WTC11 (cell line): ENCODE measurements around the gene OR5L2. TPM values are rescaled to one million over a fixed set of nuclear protein-coding genes. Genes with fewer than 3 reads are reported as not detected.

Source experiments
- ATAC-seq: fragments of 200-7000 bp; cut with Tn5 transposase; 2 replicates; pipeline ENCODE4 v1.10.0; 2021; ENCODE audit warnings: mild to moderate bottlenecking, moderate library complexity
- Bru-seq: library from RNA; stranded (reverse); fragments of 400-500 nt; gene quantifications from one replicate; lab custom pipeline; 2021; lab: Mats Ljungman, UMichigan
- CTCF ChIA-PET: fragments of 300-600 bp; sonication (Branson Sonifier 250); formaldehyde crosslinking; loops from one replicate; lab custom pipeline; 2021; ENCODE audit warnings: antibody characterized with exemption; lab: Charles Lee
- POLR2A ChIA-PET: fragments of 350-600 bp; sonication (Branson Sonifier 250); formaldehyde crosslinking; loops from one replicate; lab custom pipeline; 2021; ENCODE audit warnings: antibody characterized with exemption; lab: Charles Lee
- DNase-seq: peaks from one replicate; pipeline ENCODE4 v3.0.0; 2021; ENCODE audit warnings: low spot score
- H3K27ac Mint-ChIP-seq: 2 replicates; pipeline ENCODE4 v1.8.0; 2021; ENCODE audit warnings: mixed read lengths
- H3K27me3 Mint-ChIP-seq: 2 replicates; pipeline ENCODE4 v1.8.0; 2021; ENCODE audit warnings: low read depth, mild to moderate bottlenecking, moderate library complexity, mixed read lengths
- H3K36me3 Mint-ChIP-seq: 2 replicates; pipeline ENCODE4 v1.8.0; 2021; ENCODE audit warnings: mixed read lengths
- H3K4me1 Mint-ChIP-seq: 2 replicates; pipeline ENCODE4 v1.8.0; 2022; ENCODE audit warnings: mixed read lengths
- H3K4me3 Mint-ChIP-seq: 2 replicates; pipeline ENCODE4 v1.8.0; 2021; ENCODE audit warnings: mild to moderate bottlenecking, moderate library complexity, mixed read lengths
- H3K9me3 Mint-ChIP-seq: 2 replicates; pipeline ENCODE4 v1.8.0; 2021; ENCODE audit warnings: mixed read lengths
- CTCF ChIP-seq: fragments of 200-600 bp; IDR thresholded peaks from 2 replicates; pipeline ENCODE4 v1.8.0; 2022; ENCODE audit warnings: antibody characterized with exemption
- ESRRA ChIP-seq: sonication (generic); formaldehyde crosslinking; IDR thresholded peaks from 2 replicates; pipeline ENCODE4 v1.8.1; 2022; ENCODE audit warnings: mild to moderate bottlenecking, missing genetic modification reagents, borderline replicate concordance
- FOXK1 ChIP-seq: sonication (generic); formaldehyde crosslinking; IDR thresholded peaks from 2 replicates; pipeline ENCODE4 v1.8.0; 2022; ENCODE audit warnings: mild to moderate bottlenecking, moderate library complexity, missing genetic modification reagents
- GRHL2 ChIP-seq: fragments of 250-450 bp; sonication (Bioruptor Pico); IDR thresholded peaks from 2 replicates; pipeline ENCODE4 v1.8.0; 2022; ENCODE audit warnings: mild to moderate bottlenecking, moderate library complexity; ENCODE audit not compliant: insufficient replicate concordance, severe bottlenecking
- KAT7 ChIP-seq: sonication (generic); formaldehyde crosslinking; IDR thresholded peaks from 2 replicates; pipeline ENCODE4 v1.8.1; 2023; ENCODE audit warnings: missing genetic modification reagents, mild to moderate bottlenecking, borderline replicate concordance
- MYBL2 ChIP-seq: sonication (generic); formaldehyde crosslinking; IDR thresholded peaks from 2 replicates; pipeline ENCODE4 v1.8.1; 2023; ENCODE audit warnings: mild to moderate bottlenecking, moderate library complexity, missing genetic modification reagents
- NR1H2 ChIP-seq: sonication (generic); formaldehyde crosslinking; IDR thresholded peaks from 2 replicates; pipeline ENCODE4 v1.9.0; 2021; ENCODE audit warnings: mild to moderate bottlenecking, moderate library complexity, missing genetic modification reagents
- NR2C2 ChIP-seq: sonication (generic); formaldehyde crosslinking; IDR thresholded peaks from 2 replicates; pipeline ENCODE4 v1.8.0; 2022; ENCODE audit warnings: mild to moderate bottlenecking, missing genetic modification reagents
- PRRX2 ChIP-seq: fragments of 250-450 bp; sonication (Bioruptor Pico); IDR thresholded peaks from 2 replicates; pipeline ENCODE4 v1.8.0; 2021; ENCODE audit warnings: mild to moderate bottlenecking
- STAT6 ChIP-seq: sonication (generic); formaldehyde crosslinking; conservative IDR thresholded peaks from 2 replicates; pipeline ENCODE4 v1.8.1; 2023; ENCODE audit warnings: mild to moderate bottlenecking, low read depth, missing genetic modification reagents, moderate library complexity
- ZMAT4 ChIP-seq: fragments of 250-450 bp; sonication (Bioruptor Pico); IDR thresholded peaks from 2 replicates; pipeline ENCODE4 v1.9.0; 2021; ENCODE audit warnings: mild to moderate bottlenecking
- ZNF138 ChIP-seq: sonication (generic); formaldehyde crosslinking; conservative IDR thresholded peaks from 2 replicates; pipeline ENCODE4 v1.8.1; 2022; ENCODE audit warnings: mild to moderate bottlenecking, moderate library complexity, missing genetic modification reagents
- ZNF219 ChIP-seq: sonication (generic); formaldehyde crosslinking; IDR thresholded peaks from 2 replicates; pipeline ENCODE4 v1.8.0; 2023; ENCODE audit warnings: missing genetic modification reagents, mild to moderate bottlenecking, borderline replicate concordance
- ZNF232 ChIP-seq: sonication (generic); formaldehyde crosslinking; IDR thresholded peaks from 2 replicates; pipeline ENCODE4 v1.8.0; 2022; ENCODE audit warnings: mild to moderate bottlenecking, missing genetic modification reagents
- ZNF263 ChIP-seq: sonication (generic); formaldehyde crosslinking; IDR thresholded peaks from 2 replicates; pipeline ENCODE4 v1.8.1; 2022; ENCODE audit warnings: low read depth, mild to moderate bottlenecking, moderate library complexity, missing genetic modification reagents
- ZNF423 ChIP-seq: fragments of 250-450 bp; sonication (Bioruptor Pico); IDR thresholded peaks from 2 replicates; pipeline ENCODE4 v2.1.2; 2022; ENCODE audit warnings: mild to moderate bottlenecking, moderate library complexity
- long read RNA-seq, 3 experiments: library from RNA in 1 of 3; library from capped mRNA in 1 of 3; library from polyadenylated mRNA in 1 of 3; unstranded in 2 of 3; stranded (forward) in 1 of 3; transcript quantifications; one replicate each; pipeline ENCODE4 v2.0.0, GENCODE V29; 2021
- total RNA-seq: library from RNA; stranded (reverse); gene quantifications from 3 replicates; pipeline ENCODE4 v1.2.3, GENCODE V29; 2021
- TF ChIP-seq, protein P1 (sequence below): fragments of 250-450 bp; sonication (Bioruptor Pico); IDR thresholded peaks from 2 replicates; pipeline ENCODE4 v1.9.0; 2021; ENCODE audit warnings: mild to moderate bottlenecking
- TF ChIP-seq, protein P2 (sequence below): sonication (generic); formaldehyde crosslinking; IDR thresholded peaks from 2 replicates; pipeline ENCODE4 v1.8.1; 2023; ENCODE audit warnings: mild to moderate bottlenecking, missing genetic modification reagents
- TF ChIP-seq, protein P3 (sequence below): sonication (generic); formaldehyde crosslinking; IDR thresholded peaks from 2 replicates; pipeline ENCODE4 v1.8.0; 2022; ENCODE audit warnings: mild to moderate bottlenecking, missing genetic modification reagents
- TF ChIP-seq, protein P4 (sequence below): fragments of 250-450 bp; sonication (Bioruptor Pico); IDR thresholded peaks from 2 replicates; pipeline ENCODE4 v2.1.2; 2022; ENCODE audit warnings: mild to moderate bottlenecking, moderate library complexity

OR5L2 gene
- total RNA-seq (not detected in 3 replicates), Bru-seq, nascent RNA (not detected)
- long read RNA-seq, experiment 1, result 0 reads
- long read RNA-seq, experiment 2, result 0 reads
- long read RNA-seq, experiment 3, result 0 reads

GRCh38 chr11:55826919-55827318, at the start of gene OR5L2:
Gene OR5L2 (plus strand): TSS chr11:55827219. CDS start chr11:55827219, 0 bp downstream.
- Mint-ChIP-seq H3K9me3 (peaks cover 75% of the 10 kb centered on the region), H3K27ac (no peak within 1 kb of the TSS), H3K4me3 (no peak within 1 kb of the TSS), H3K36me3 (peaks cover 46% of the 10 kb centered on the region), H3K4me1 (no peaks in the 10 kb centered on the region), H3K27me3 (peaks cover 8% of the 10 kb centered on the region; the same call in 1 of the 2 replicates)
- POLR2A ChIA-PET, result no interaction called here
- no peak for DNase-seq
- CTCF ChIA-PET, result no interaction called here
- no peak for TF ChIP-seq KAT7 (CRISPR knock-in tag)
- no peak for TF ChIP-seq NR1H2 (CRISPR knock-in tag)
- TF ChIP-seq, protein P1, sequence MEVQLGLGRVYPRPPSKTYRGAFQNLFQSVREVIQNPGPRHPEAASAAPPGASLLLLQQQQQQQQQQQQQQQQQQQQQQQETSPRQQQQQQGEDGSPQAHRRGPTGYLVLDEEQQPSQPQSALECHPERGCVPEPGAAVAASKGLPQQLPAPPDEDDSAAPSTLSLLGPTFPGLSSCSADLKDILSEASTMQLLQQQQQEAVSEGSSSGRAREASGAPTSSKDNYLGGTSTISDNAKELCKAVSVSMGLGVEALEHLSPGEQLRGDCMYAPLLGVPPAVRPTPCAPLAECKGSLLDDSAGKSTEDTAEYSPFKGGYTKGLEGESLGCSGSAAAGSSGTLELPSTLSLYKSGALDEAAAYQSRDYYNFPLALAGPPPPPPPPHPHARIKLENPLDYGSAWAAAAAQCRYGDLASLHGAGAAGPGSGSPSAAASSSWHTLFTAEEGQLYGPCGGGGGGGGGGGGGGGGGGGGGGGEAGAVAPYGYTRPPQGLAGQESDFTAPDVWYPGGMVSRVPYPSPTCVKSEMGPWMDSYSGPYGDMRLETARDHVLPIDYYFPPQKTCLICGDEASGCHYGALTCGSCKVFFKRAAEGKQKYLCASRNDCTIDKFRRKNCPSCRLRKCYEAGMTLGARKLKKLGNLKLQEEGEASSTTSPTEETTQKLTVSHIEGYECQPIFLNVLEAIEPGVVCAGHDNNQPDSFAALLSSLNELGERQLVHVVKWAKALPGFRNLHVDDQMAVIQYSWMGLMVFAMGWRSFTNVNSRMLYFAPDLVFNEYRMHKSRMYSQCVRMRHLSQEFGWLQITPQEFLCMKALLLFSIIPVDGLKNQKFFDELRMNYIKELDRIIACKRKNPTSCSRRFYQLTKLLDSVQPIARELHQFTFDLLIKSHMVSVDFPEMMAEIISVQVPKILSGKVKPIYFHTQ (CRISPR knock-in tag), result no peak
- TF ChIP-seq, protein P2, sequence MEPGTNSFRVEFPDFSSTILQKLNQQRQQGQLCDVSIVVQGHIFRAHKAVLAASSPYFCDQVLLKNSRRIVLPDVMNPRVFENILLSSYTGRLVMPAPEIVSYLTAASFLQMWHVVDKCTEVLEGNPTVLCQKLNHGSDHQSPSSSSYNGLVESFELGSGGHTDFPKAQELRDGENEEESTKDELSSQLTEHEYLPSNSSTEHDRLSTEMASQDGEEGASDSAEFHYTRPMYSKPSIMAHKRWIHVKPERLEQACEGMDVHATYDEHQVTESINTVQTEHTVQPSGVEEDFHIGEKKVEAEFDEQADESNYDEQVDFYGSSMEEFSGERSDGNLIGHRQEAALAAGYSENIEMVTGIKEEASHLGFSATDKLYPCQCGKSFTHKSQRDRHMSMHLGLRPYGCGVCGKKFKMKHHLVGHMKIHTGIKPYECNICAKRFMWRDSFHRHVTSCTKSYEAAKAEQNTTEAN (CRISPR knock-in tag), result no peak
- TF ChIP-seq ZNF263 (CRISPR knock-in tag), result no peak
- no peak for TF ChIP-seq MYBL2 (CRISPR knock-in tag)
- no peak for ATAC-seq

GRCh38 chr11:55791606-55792005, 35.4 kb upstream of the OR5L2 start:
- H3K9me3 Mint-ChIP-seq, result peaks cover 72% of the 10 kb centered on the region
- peaks cover 6% of the 10 kb centered on the region for H3K27me3 Mint-ChIP-seq
- TF ChIP-seq, protein P3, sequence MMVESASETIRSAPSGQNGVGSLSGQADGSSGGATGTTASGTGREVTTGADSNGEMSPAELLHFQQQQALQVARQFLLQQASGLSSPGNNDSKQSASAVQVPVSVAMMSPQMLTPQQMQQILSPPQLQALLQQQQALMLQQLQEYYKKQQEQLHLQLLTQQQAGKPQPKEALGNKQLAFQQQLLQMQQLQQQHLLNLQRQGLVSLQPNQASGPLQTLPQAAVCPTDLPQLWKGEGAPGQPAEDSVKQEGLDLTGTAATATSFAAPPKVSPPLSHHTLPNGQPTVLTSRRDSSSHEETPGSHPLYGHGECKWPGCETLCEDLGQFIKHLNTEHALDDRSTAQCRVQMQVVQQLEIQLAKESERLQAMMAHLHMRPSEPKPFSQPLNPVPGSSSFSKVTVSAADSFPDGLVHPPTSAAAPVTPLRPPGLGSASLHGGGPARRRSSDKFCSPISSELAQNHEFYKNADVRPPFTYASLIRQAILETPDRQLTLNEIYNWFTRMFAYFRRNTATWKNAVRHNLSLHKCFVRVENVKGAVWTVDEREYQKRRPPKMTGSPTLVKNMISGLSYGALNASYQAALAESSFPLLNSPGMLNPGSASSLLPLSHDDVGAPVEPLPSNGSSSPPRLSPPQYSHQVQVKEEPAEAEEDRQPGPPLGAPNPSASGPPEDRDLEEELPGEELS, result no peak
- TF ChIP-seq KAT7 (CRISPR knock-in tag), result no peak
- no peak overlapping the region for H3K4me3 Mint-ChIP-seq
- no peaks in the 10 kb centered on the region for H3K4me1 Mint-ChIP-seq
- no peak for ATAC-seq
- ChIA-PET CTCF (no interaction called here), POLR2A (no interaction called here)
- no peak overlapping the region for H3K27ac Mint-ChIP-seq
- DNase-seq, result no peak
- H3K36me3 Mint-ChIP-seq, result peaks cover 52% of the 10 kb centered on the region

GRCh38 chr11:55793321-55793720, 33.7 kb upstream of the OR5L2 start:
- no peak overlapping the region for H3K27ac Mint-ChIP-seq
- H3K4me3 Mint-ChIP-seq, result no peak overlapping the region
- no peaks in the 10 kb centered on the region for H3K27me3 Mint-ChIP-seq
- CTCF ChIA-PET, result no interaction called here
- ATAC-seq (no peak), DNase-seq (no peak)
- H3K4me1 Mint-ChIP-seq, result no peaks in the 10 kb centered on the region
- peaks cover 60% of the 10 kb centered on the region for H3K9me3 Mint-ChIP-seq
- POLR2A ChIA-PET, result no interaction called here
- peaks cover 40% of the 10 kb centered on the region for H3K36me3 Mint-ChIP-seq
- no peak for TF ChIP-seq ZNF423 (CRISPR knock-in tag)
- no peak for TF ChIP-seq CTCF
- TF ChIP-seq STAT6 (CRISPR knock-in tag), result no peak
- no peak for TF ChIP-seq ZNF138 (CRISPR knock-in tag)
- TF ChIP-seq GRHL2 (CRISPR knock-in tag), result no peak
- TF ChIP-seq PRRX2, result no peak
- no peak for TF ChIP-seq FOXK1 (CRISPR knock-in tag)
- TF ChIP-seq ZNF219, result no peak
- TF ChIP-seq ZNF232, result no peak
- TF ChIP-seq, protein P4, sequence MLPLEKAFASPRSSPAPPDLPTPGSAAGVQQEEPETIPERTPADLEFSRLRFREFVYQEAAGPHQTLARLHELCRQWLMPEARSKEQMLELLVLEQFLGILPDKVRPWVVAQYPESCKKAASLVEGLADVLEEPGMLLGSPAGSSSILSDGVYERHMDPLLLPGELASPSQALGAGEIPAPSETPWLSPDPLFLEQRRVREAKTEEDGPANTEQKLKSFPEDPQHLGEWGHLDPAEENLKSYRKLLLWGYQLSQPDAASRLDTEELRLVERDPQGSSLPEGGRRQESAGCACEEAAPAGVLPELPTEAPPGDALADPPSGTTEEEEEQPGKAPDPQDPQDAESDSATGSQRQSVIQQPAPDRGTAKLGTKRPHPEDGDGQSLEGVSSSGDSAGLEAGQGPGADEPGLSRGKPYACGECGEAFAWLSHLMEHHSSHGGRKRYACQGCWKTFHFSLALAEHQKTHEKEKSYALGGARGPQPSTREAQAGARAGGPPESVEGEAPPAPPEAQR, result no peak
- TF ChIP-seq NR2C2 (CRISPR knock-in tag), result no peak
- TF ChIP-seq ZMAT4 (CRISPR knock-in tag), result no peak
- no peak for TF ChIP-seq ESRRA
